Heart left ventricle (tissue), 13 donors: ENCODE measurements around the gene LYSMD3.

Source experiments
- POLR2A ChIP-seq, 2 donors: fragments of 450-650 bp; IDR thresholded peaks; one replicate each; pipeline ENCODE4 v1.6.1; 2017; ENCODE audit warnings: antibody characterized with exemption in 2 of 2, mild to moderate bottlenecking in 2 of 2, moderate library complexity in 2 of 2
- TF ChIP-seq, protein P1 (sequence below), 12 donors: fragments of 200-600 bp; sonication (generic) in 4 of 12; IDR thresholded peaks; one replicate each; pipeline versions ENCODE4 v1.5.0 to v1.8.0; 2018 to 2022; ENCODE audit warnings: antibody characterized with exemption in 12 of 12, mild to moderate bottlenecking in 5 of 12
- donor health status: ischemic (EF 13 %, LVEDD 7.1; RV severe dilation, severe dysfunction).
- donor health status: DM: no; HTN: yes; CAD: no.
- donor health status: DM: no; HTN: no; CAD: no.
- donor health status: ischemic (EF 25% LVEDD 6.9; RV normal size, moderate dysfunction).
- donor health status: ischemic (EF 25% LVEDD 5.7; RV mildly dilated, moderate dysfunction).
- donor health status: ischemic (EF 35%, LVEDD 5.7; RV mildly dilated, moderate dysfunction).
- donor health status: nonischemic (EF 11% LVEDD 7.7; RV severe dilation, severe dysfunction).
- donor health status: DM: yes; HTN: yes; CAD: no.
- donor health status: PGD.
- donor health status: ischemic (EF 29% LVEDD 5.4; RV normal size, mild dysfunction).
- donor health status: nonischemic (EF 23%, LVEDD 6.1; RV moderate dilation, normal function).

DNA sequence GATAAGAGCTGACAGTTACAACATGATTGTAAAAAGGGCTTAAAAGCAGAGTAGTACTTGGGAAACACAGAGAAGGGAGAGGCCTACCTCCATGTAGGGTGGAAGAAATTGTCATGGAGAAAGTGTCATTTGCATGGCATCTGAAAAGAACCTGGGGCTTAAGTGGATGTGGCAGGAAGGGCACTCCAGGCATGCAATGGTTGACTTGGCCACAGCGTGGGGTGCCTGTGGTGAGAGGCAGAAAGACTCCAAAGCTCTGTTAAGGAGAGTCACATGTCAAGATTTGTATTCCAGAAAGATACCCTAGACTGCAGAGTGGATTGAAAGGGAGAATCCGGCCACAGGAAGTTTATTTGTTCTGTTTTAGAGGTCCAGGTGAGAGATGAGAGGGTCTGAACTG lies 52.3 kb downstream of the LYSMD3 start:
- TF ChIP-seq, protein P1, sequence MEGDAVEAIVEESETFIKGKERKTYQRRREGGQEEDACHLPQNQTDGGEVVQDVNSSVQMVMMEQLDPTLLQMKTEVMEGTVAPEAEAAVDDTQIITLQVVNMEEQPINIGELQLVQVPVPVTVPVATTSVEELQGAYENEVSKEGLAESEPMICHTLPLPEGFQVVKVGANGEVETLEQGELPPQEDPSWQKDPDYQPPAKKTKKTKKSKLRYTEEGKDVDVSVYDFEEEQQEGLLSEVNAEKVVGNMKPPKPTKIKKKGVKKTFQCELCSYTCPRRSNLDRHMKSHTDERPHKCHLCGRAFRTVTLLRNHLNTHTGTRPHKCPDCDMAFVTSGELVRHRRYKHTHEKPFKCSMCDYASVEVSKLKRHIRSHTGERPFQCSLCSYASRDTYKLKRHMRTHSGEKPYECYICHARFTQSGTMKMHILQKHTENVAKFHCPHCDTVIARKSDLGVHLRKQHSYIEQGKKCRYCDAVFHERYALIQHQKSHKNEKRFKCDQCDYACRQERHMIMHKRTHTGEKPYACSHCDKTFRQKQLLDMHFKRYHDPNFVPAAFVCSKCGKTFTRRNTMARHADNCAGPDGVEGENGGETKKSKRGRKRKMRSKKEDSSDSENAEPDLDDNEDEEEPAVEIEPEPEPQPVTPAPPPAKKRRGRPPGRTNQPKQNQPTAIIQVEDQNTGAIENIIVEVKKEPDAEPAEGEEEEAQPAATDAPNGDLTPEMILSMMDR (IDR thresholded peaks at IDR 0.05) = no peak
- no peak for TF ChIP-seq POLR2A (IDR thresholded peaks at IDR 0.05)
